Type B pancreatic cell (in vitro differentiated cells): ENCODE data around the gene PANK4. TPM values are rescaled to one million over a fixed set of nuclear protein-coding genes. Genes with fewer than 3 reads are reported as not detected.

Experiments
- DNase-seq: peaks from one replicate; pipeline ENCODE4 v3.0.0; 2021; ENCODE audit warnings: mixed read lengths; ENCODE audit not compliant: unreplicated experiment; ENCODE audit errors: extremely low spot score
- H3K27ac Mint-ChIP-seq: 2 replicates; pipeline ENCODE4 v1.8.0; 2021; ENCODE audit warnings: mild to moderate bottlenecking, mixed read lengths
- H3K27me3 Mint-ChIP-seq: 2 replicates; pipeline ENCODE4 v1.8.0; 2021; ENCODE audit warnings: mixed read lengths
- H3K36me3 Mint-ChIP-seq: 2 replicates; pipeline ENCODE4 v1.8.0; 2021; ENCODE audit warnings: mixed read lengths
- H3K4me1 Mint-ChIP-seq: one replicate; pipeline ENCODE4 v1.8.0; 2021; ENCODE audit warnings: mixed read lengths; ENCODE audit not compliant: unreplicated experiment
- H3K4me3 Mint-ChIP-seq: 2 replicates; pipeline ENCODE4 v1.8.0; 2021; ENCODE audit warnings: mild to moderate bottlenecking, mixed read lengths
- H3K9me3 Mint-ChIP-seq: 2 replicates; pipeline ENCODE4 v1.8.0; 2021; ENCODE audit warnings: mixed read lengths
- total RNA-seq: library from RNA; stranded (reverse); gene quantifications from 2 replicates; pipeline ENCODE4 v1.2.1, GENCODE V29; 2021; ENCODE audit warnings: low replicate concordance
- TF ChIP-seq, protein P1 (sequence below): fragments of 200-600 bp; sonication (generic); conservative IDR thresholded peaks from 2 replicates; pipeline ENCODE4 v1.5.0; 2021; ENCODE audit warnings: antibody characterized with exemption, mild to moderate bottlenecking

PANK4 gene
- total RNA-seq, 1 donor from 2014 or later: 49.1 TPM

DNA sequence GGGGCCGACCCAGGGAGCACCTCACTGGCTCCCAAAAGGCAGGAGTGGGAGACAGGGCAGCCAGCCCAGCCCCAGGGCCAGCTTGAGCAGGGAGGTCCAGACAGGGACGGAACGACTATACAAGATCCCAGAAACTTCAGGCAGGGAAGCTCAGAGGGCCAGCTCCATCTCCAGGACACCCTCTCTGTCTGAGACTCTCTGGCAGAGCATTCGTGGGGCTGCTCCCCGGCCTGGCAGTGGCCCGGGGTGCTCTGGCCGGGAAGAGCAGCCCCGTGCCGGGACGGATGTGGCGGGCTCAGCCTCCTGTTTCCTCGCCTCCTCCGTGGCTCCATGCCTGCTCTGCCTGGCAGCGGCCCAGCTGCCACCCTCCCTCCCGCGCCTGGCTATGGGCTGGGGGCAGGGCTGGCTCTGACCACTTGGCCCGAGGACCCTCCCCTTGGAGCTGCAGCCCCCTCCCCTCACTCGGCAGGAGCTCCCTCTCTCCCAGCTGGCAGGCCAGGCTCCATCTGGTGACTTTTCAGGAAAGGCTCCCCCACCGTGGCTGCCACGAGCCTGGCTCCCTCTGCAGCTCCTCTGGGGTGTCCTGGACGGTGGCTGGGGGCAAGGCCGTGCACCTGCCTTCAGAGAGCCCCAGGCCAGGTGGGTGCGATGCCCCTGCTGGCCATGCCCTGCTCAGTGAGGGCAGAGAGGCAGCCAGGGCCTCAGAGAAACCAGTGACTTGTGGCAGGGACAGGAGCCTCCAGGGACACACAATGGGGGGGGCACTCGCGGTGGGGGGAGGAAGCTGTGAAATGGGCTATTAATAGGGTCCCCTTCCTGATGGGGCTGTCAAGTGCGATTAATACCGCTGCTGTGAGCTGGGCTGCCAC lies 55.9 kb downstream of the PANK4 start:
- H3K4me1 Mint-ChIP-seq: no peaks in the 10 kb centered on the region
- H3K27me3 Mint-ChIP-seq: peaks cover 8% of the 10 kb centered on the region
- DNase-seq: no peak
- H3K27ac Mint-ChIP-seq: no peak overlapping the region
- H3K4me3 Mint-ChIP-seq: no peak overlapping the region
- no peaks in the 10 kb centered on the region for H3K9me3 Mint-ChIP-seq
- TF ChIP-seq, protein P1, sequence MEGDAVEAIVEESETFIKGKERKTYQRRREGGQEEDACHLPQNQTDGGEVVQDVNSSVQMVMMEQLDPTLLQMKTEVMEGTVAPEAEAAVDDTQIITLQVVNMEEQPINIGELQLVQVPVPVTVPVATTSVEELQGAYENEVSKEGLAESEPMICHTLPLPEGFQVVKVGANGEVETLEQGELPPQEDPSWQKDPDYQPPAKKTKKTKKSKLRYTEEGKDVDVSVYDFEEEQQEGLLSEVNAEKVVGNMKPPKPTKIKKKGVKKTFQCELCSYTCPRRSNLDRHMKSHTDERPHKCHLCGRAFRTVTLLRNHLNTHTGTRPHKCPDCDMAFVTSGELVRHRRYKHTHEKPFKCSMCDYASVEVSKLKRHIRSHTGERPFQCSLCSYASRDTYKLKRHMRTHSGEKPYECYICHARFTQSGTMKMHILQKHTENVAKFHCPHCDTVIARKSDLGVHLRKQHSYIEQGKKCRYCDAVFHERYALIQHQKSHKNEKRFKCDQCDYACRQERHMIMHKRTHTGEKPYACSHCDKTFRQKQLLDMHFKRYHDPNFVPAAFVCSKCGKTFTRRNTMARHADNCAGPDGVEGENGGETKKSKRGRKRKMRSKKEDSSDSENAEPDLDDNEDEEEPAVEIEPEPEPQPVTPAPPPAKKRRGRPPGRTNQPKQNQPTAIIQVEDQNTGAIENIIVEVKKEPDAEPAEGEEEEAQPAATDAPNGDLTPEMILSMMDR: no peak
- no peaks in the 10 kb centered on the region for H3K36me3 Mint-ChIP-seq

DNA sequence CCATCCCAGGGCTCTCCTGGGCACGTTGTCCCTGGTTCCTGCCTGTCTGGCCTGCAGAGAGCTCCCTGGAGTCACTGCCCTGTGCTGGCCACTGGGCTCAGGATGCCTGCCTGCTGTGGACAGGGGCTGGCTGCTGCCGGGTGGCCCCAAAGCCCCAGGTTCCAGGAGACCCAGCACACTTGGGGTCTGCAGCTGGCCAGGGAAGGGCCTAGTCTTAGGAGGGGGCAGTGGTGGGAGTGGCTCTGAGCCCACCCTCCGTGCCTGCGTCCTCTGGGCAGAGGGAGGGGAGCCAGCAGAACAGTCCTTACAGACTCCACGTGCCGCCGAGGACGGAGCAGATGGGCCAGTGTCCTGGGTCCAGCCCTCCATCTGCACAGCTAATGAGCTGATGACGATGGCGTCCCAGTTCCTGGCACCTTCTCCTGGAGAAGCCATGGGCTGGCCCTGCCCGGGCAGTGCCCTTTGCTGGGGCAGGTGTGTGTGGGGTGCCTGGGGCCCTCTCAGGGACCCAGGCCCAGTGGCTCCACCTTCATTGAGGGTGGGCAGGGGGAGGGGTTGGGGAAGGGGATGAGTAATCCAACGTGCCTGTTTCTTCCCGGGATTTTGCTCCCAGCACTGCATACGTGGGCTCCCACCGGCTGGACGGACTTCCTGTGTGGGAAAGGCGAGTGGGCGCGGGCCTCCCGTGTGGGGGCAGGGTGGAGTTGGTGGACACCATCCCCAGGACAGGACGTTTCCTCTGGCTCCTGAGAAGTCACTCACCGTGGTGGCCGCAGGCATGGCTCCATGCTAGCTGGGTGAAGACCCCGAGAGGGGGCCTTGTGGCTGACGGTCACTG lies 57.1 kb downstream of the PANK4 start:
- Mint-ChIP-seq H3K36me3 (no peaks in the 10 kb centered on the region), H3K27me3 (peaks cover 12% of the 10 kb centered on the region), H3K27ac (no peak overlapping the region), H3K4me1 (no peaks in the 10 kb centered on the region), H3K9me3 (no peaks in the 10 kb centered on the region), H3K4me3 (no peak overlapping the region)
- no peak for DNase-seq
- TF ChIP-seq, protein P1: no peak

GRCh38 chr1:2468540-2468939 lies 57.9 kb downstream of the PANK4 start:
- peaks cover 15% of the 10 kb centered on the region for H3K27me3 Mint-ChIP-seq
- no peak overlapping the region for H3K27ac Mint-ChIP-seq
- no peaks in the 10 kb centered on the region for H3K36me3 Mint-ChIP-seq

DNA sequence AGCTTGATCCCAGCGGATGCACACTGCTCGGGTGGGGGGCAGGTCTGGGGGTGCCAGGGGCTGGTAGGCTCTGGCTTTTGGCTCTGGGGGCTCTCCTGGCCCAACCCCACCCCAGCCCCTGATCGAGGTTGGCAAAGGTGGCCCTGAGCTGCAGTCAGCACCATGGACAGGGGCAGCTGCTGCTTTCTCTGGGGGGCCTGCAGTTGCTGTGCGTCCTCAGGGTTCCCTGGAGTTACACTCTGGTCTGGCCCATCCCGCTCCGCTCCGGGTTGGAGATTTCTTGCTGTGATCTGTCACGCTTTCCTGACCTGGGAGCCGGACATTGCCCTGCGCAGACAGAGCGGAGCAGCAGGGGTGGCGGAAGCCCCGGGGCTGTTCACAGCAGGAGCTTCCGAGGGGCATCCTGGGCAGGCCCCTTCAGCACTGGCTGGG lies 58.3 kb downstream of the PANK4 start:
- no peaks in the 10 kb centered on the region for H3K9me3 Mint-ChIP-seq
- no peaks in the 10 kb centered on the region for H3K4me1 Mint-ChIP-seq
- no peak for DNase-seq
- TF ChIP-seq, protein P1: no peak
- no peak overlapping the region for H3K27ac Mint-ChIP-seq
- H3K27me3 Mint-ChIP-seq: peaks cover 16% of the 10 kb centered on the region
- no peaks in the 10 kb centered on the region for H3K36me3 Mint-ChIP-seq
- no peak overlapping the region for H3K4me3 Mint-ChIP-seq

More at GRCh38 chr1:2468540-2468939, 57.9 kb downstream of the PANK4 start:
- TF ChIP-seq, protein P1: no peak
- no peak for DNase-seq
- no peaks in the 10 kb centered on the region for H3K4me1 Mint-ChIP-seq
- no peak overlapping the region for H3K4me3 Mint-ChIP-seq
- H3K9me3 Mint-ChIP-seq: no peaks in the 10 kb centered on the region

DNA sequence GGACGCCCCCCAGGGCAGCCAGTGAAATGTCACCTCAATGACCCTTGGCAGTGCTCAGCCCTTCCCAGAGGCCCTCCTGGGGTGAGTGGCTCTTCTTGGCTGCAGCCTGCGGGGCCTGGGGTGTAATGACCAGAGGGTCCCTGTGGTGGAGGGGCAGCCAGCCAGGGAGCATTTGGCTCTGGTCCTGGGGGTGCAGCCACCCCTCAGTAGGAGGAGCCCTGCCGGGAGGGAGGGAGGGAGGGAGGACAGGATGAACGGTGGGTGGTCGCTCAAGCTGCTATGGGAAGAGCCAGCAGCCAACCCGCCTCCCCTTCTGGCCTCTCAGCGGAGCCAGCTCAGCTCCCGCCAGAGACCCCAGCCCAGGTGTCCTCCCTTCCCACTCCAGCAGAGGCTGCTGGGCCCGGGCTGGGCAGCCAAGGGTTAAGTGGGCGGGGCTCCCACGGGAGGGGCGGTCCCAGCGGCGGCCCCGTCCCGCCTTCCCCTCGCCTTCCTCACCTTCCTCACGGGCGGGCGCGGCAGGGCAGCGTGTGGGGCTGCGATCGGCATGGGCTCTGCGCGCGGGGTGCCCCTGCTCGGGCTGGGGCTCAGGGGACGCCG lies 59.3 kb downstream of the PANK4 start:
- TF ChIP-seq, protein P1: peak; percentile 48
- H3K4me1 Mint-ChIP-seq: peaks cover 5% of the 10 kb centered on the region
- no peak overlapping the region for H3K27ac Mint-ChIP-seq

More for the DNA sequence above, 59.3 kb downstream of the PANK4 start:
- H3K27me3 Mint-ChIP-seq: peaks cover 21% of the 10 kb centered on the region
- H3K36me3 Mint-ChIP-seq: no peaks in the 10 kb centered on the region
- DNase-seq: no peak
- no peaks in the 10 kb centered on the region for H3K9me3 Mint-ChIP-seq
- H3K4me3 Mint-ChIP-seq: no peak overlapping the region
